NCI-H1436 (cell line): ENCODE measurements around the gene FFAR2.

Source experiments
- DNase-seq: peaks from one replicate; lab custom pipeline; 2025; lab: John Stamatoyannopoulos, UW

FFAR2 gene

DNA sequence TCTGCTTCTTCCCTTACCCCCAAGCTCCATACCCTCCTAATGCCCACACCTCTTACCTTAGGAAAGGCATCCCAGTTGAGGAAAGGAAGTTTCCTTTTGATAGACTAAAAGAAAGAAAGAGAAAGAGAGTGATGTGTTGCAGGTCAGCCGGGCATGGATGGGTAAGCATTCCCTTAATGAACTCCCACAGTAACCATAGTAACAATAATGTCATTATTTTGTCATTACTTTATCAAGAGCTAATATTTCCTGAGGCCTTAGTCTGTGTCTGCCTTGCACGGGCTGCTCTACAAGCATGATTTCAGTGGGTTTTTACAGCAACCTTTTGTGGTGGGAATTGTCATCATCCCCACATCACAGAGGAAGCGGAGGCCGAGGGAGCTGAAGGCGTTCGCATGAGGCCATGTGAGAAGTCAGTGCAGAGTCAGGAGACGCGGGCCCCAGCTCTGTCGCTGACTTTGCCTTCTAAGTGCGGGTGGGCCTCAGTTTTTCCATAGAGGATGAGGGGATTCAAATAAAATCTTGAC lies 39.7 kb downstream of the FFAR2 start:
- DNase-seq, result no peak

DNA sequence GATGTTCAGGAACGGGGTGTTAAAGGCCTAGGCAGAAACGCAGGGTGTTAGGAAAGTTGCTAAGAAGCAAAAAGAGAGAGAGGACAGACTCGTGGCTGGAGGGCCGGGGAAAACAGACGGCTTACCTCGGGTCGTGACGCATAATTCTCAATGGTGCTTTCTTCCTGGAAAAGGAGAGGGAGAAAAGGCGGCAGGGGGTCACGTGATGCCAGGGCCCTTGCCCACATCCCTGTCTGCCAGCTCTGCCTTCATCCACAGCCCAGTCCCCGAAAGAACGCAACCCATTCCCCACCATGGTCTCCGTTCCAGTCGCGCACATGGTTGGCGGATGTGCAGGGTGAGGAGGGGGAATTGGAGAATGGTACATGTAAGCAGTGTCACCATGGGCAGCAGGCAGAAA lies 40.6 kb downstream of the FFAR2 start:
- no peak for DNase-seq

DNA sequence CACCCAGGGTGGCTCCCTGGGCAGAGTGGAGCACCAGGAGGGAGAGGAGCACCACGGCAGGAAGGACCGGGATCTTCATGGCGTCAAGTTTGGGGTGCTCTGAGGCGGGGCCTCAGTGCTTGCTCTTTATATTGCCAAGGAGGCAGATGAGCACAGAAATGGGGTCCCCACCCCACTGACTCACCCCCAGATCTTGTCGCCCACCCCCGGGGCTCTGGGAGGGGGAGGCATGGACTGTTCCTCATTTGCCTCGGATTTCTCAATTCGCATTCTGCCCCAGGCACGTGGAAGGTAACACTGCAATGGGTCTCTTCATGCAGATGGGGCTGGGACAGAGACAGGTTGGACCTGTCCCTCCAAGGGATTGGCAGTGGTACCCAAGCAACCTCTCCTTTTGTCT lies 42.3 kb downstream of the FFAR2 start, which contains the start of gene KRTDAP:
Gene KRTDAP (minus strand): TSS at position 101 of the 400 bp plus-strand sequence. CDS start 22 bp downstream, at position 79.
- DNase-seq, result no peak

- DNase-seq, result no peak
These were observed 43.8 kb downstream of the FFAR2 start for GRCh38 chr19:35491836-35492360.

GRCh38 chr19:35493971-35494370 lies 45.9 kb downstream of the FFAR2 start:
- DNase-seq, result no peak

GRCh38 chr19:35495107-35496064 lies 47.3 kb downstream of the FFAR2 start:
- peak; percentile 25 for DNase-seq

DNA sequence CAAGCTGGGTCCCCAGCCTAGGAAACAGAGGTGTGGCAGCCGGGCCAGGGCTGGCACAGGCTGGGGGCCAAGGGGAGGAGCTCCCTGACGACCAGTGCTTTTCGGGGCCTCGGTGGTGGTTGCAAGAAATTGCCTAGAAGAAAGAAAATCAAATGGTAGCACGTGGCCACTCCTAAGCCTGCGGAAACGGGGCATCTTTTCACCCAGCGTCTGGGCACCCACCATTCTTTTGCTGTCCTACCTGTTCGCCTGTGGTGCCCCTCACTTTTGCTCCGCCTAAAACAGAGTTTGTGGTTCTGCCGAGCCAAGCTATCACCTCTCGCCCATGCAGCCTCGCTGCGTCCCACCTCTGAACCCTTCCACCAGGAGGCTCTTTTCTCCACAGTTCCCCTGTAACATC lies 49.3 kb downstream of the FFAR2 start:
- DNase-seq, result no peak

DNA sequence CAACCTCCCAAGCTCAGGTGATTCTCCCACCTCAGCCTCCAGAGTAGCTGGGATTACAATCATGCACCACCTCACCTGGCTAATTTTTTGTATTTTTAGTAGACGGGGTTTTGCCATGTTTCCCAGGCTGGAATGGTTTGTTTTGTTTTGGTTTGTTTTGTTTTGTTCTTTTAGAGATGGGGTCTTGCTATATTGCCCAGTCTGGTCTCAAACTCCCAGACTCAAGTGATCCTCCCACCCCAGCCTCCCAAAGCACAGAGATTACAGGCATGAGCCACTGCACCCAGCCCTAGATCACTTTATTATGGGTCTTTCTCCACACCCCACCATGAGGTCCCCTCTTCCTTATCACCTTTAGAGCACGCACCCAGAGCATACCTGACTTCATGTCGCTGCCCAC lies 50.2 kb downstream of the FFAR2 start:
- no peak for DNase-seq

DNA sequence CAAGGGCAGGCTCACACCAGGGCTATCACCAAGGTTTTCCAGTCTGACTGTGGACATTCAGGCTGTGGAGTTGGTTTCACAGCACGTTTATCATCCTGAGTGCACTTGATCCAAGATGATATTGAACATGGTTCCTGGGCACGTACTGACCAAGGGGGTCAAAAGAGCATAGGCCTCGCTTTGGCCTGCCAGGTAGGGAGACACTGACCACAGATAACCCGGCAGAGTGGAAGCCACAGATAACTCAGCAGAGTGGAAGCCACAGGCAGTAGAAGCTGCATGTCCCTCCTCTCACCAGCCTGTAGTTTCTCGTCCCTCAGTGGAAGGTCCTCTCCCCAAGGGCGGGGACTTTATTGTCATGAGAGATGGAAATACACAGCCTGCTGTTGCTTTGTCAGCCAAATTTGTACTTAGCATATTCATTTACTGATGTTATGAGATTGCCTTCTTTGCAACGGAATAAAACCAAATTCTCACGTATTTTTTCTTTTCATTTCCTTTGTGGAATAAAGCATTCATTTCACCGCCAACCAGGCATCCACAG lies 51.0 kb downstream of the FFAR2 start:
- DNase-seq, result no peak

GRCh38 chr19:35500611-35501010 lies 52.6 kb downstream of the FFAR2 start:
- no peak for DNase-seq
